Stimulated activated CD4-positive, alpha-beta T cell treated with anti-CD3 and anti-CD28 coated beads, Interleukin-15, amount 100 ng/mL, for 24 hours (primary cell): ENCODE data around the gene KCTD5.
A peak's percentile ranks its signal among the peaks of the same experiment; 100 is the strongest.

ENCODE experiments used
- DNase-seq: peaks from one replicate; pipeline ENCODE4 v3.0.0-alpha.2; 2020

Gene KCTD5

GRCh38 chr16:2734844-2735515 is 52.7 kb downstream of the KCTD5 start:
- DNase-seq = no peak

DNA sequence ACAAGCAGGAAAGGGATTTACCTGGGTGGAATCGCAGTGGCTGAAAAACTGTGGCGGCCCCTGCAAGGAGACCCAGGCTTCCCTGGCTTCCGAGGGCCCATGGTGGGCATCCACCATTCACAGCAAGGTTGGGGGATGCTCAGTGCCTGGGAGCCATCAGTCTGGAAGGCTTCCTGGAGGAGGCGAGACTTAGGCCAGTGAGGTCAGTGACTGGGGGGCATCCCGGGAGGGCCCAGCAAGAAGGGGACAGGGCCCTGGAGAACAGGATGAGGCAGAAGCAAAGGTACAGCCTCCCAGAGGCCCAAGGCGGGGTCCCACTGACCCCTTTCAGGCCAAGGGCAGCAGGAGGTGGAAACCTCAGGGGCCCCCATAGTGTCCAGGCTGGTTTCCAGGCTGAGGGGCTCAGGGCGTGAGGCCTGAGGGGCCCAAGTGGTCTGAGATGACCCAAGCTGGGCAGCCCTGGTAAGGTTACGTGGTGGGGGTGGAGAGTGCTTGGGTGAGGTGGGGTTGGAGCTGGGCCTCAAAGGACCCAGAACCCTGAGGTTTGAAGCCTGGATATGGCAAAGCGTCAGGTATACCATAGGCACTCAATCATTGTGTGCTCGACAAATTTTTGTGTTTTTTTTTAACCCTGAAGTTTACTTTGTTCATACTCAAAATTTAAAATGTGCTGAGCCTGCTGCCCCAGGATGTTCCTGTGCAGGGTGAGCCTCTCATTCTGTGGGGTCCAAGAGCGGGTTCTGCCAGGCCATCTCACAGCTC is 54.3 kb downstream of the KCTD5 start:
- DNase-seq = no peak

- no peak for DNase-seq
Measured at GRCh38 chr16:2737238-2737605, 54.9 kb downstream of the KCTD5 start.

GRCh38 chr16:2737895-2738418 is 55.6 kb downstream of the KCTD5 start:
- no peak for DNase-seq

DNA sequence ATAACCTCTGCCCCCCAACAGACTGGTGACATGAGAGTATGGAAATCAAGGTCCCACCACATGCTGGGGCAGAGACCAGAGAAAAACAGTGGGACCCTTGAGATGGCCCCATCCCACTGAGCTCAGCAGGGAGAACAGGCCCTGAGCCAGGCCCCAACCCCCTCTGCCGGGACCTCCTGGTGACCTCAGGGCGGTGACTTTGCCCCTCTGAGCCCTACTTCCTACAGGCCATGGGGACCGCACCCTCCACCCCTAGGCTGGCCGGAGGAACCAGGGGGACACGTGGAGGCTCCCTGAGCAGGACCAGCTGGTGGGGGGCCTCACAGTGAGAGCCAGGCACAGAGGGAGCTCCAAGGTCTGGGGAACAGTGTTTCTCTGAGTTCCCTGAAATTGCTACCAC is 56.3 kb downstream of the KCTD5 start:
- DNase-seq = no peak

GRCh38 chr16:2739625-2740430 is 57.5 kb downstream of the KCTD5 start:
- DNase-seq = no peak

GRCh38 chr16:2740476-2740875 is 58.2 kb downstream of the KCTD5 start:
- no peak for DNase-seq

DNA sequence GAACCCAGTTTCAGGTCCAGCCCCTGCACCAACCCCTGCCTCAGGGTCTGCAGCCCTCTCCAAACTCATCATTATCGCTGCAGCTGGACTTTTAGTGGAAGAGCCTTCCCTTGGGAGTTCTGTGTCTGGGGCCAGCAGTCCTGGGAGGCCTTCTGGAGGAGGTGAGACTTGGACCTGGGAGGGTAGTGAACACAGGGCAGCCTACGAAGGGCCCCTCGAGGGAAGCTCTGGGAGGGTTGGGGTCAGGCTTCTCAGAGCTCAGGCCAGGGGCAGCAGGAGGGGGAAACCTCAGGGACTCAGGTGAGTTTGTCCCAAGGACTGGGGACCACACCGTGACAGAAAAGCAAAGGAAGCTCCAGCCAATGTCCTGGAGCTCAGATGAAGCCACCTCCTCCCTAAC is 58.8 kb downstream of the KCTD5 start:
- no peak for DNase-seq

- DNase-seq = no peak
Measured at GRCh38 chr16:2742323-2743006, 60.1 kb downstream of the KCTD5 start.

GRCh38 chr16:2743007-2743810 is 60.9 kb downstream of the KCTD5 start:
- DNase-seq = no peak

GRCh38 chr16:2744711-2745110 is 62.4 kb downstream of the KCTD5 start:
- no peak for DNase-seq

GRCh38 chr16:2745116-2745890 is 63.0 kb downstream of the KCTD5 start:
- DNase-seq = no peak

- DNase-seq = no peak
Measured at GRCh38 chr16:2745961-2746360, 63.6 kb downstream of the KCTD5 start.

GRCh38 chr16:2748757-2749455 is 66.6 kb downstream of the KCTD5 start:
- DNase-seq = no peak

DNA sequence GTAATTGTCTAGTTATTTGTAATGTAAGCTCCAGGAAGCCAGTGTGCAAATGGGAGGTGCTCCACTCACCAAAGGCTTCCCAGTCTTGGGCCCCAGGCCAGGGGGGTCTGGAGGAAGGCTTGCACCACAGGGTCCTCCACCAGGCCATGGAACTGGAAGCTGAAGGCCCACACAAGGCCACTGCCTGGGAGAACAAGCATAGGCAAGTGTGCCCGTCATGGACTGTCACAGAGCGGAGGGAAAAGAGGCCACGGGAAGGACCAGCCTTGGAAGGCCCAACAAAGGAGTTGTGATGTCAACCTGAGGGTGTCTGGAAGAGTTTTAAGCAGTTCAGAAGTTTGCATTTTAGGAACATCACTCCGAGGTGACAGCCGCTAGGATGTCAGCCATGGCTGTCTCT is 67.2 kb downstream of the KCTD5 start:
- no peak for DNase-seq

GRCh38 chr16:2749936-2750335 is 67.6 kb downstream of the KCTD5 start:
- DNase-seq = no peak

GRCh38 chr16:2751577-2752034 is 69.3 kb downstream of the KCTD5 start:
- no peak for DNase-seq

- peak; percentile 95 for DNase-seq
Measured at GRCh38 chr16:2752035-2752849, 69.9 kb downstream of the KCTD5 start, which contains the start of gene SRRM2. SRRM2 (plus strand) TSS chr16:2752638; CDS start chr16:2756365, 3,727 bp downstream.
